ENCODE data around the gene ARSD.
"Not testable (repeated sequence)": the region's sequence is repeated elsewhere in the genome, so short reads cannot be mapped to it uniquely, and the experiment has no call there.

The ARSD gene

GRCh38 chrX:2933125-2933900 lies 4.2 kb upstream of the ARSD start:
- FAIRE-seq: no peak
- no peak for DNase-seq (ENCODE audit: insufficient read length, low spot score)

- FAIRE-seq (no peak), DNase-seq (ENCODE audit: insufficient read length, low spot score) (no peak)
Measured at GRCh38 chrX:2931612-2932011, 2.5 kb upstream of the ARSD start.

- DNase-seq (ENCODE audit: insufficient read length, low spot score) (no peak), FAIRE-seq (no peak)
Measured at GRCh38 chrX:2931155-2931554, 2.0 kb upstream of the ARSD start.

- FAIRE-seq: no peak
Measured at GRCh38 chrX:2928191-2928582, 952 bp downstream of the ARSD start.

GRCh38 chrX:2926664-2927275 lies 2.4 kb downstream of the ARSD start:
- DNase-seq (ENCODE audit: insufficient read length, low spot score) (no peak), FAIRE-seq (no peak)

More at GRCh38 chrX:2928191-2928582, 952 bp downstream of the ARSD start:
- DNase-seq (ENCODE audit: insufficient read length, low spot score): no peak

GRCh38 chrX:2926255-2926654 lies 2.9 kb downstream of the ARSD start:
- not testable (repeated sequence) for DNase-seq (ENCODE audit: insufficient read length, low spot score); FAIRE-seq

- FAIRE-seq (no peak), DNase-seq (ENCODE audit: insufficient read length, low spot score) (no peak)
Measured at GRCh38 chrX:2924151-2924550, 5.0 kb downstream of the ARSD start.

- FAIRE-seq (peak; percentile 4), DNase-seq (ENCODE audit: insufficient read length, low spot score) (no peak)
Measured at GRCh38 chrX:2921750-2922149, 7.4 kb downstream of the ARSD start.

- DNase-seq (ENCODE audit: insufficient read length, low spot score) (no peak), FAIRE-seq (no peak)
Measured at GRCh38 chrX:2921193-2921592, 7.9 kb downstream of the ARSD start.

GRCh38 chrX:2917767-2918166 lies 11.4 kb downstream of the ARSD start:
- DNase-seq (ENCODE audit: insufficient read length, low spot score) (no peak), FAIRE-seq (no peak)

GRCh38 chrX:2913118-2913517 lies 16.0 kb downstream of the ARSD start:
- DNase-seq (ENCODE audit: insufficient read length, low spot score) (no peak), FAIRE-seq (no peak)

- DNase-seq (ENCODE audit: insufficient read length, low spot score) (no peak), FAIRE-seq (no peak)
Measured at GRCh38 chrX:2910109-2910508, 19.0 kb downstream of the ARSD start.

- FAIRE-seq (no peak), DNase-seq (ENCODE audit: insufficient read length, low spot score) (no peak)
Measured at GRCh38 chrX:2908125-2908685, 20.9 kb downstream of the ARSD start.

GRCh38 chrX:2907295-2907694 lies 21.8 kb downstream of the ARSD start:
- no peak for FAIRE-seq
- no peak for DNase-seq (ENCODE audit: insufficient read length, low spot score)

GRCh38 chrX:2903366-2903765 lies 25.8 kb downstream of the ARSD start:
- FAIRE-seq: no peak

GRCh38 chrX:2902841-2903240 lies 26.3 kb downstream of the ARSD start:
- no peak for FAIRE-seq
- DNase-seq (ENCODE audit: insufficient read length, low spot score): no peak

More at GRCh38 chrX:2903366-2903765, 25.8 kb downstream of the ARSD start:
- DNase-seq (ENCODE audit: insufficient read length, low spot score): no peak

GRCh38 chrX:2901367-2902036 lies 27.6 kb downstream of the ARSD start:
- FAIRE-seq (no peak), DNase-seq (ENCODE audit: insufficient read length, low spot score) (no peak)

- no peak for DNase-seq (ENCODE audit: insufficient read length, low spot score)
- FAIRE-seq: no peak
Measured at GRCh38 chrX:2898846-2899512, 30.2 kb downstream of the ARSD start.

GRCh38 chrX:2897690-2898623 lies 31.2 kb downstream of the ARSD start:
- peak; percentile 20 for FAIRE-seq

GRCh38 chrX:2897311-2897689 lies 31.8 kb downstream of the ARSD start:
- DNase-seq (ENCODE audit: insufficient read length, low spot score): no peak
- FAIRE-seq: no peak

More at GRCh38 chrX:2897690-2898623, 31.2 kb downstream of the ARSD start:
- not testable (repeated sequence) for DNase-seq (ENCODE audit: insufficient read length, low spot score)

All from HTR-8/SVneo (cell line).